Stimulated activated CD8-positive, alpha-beta memory T cell treated with anti-CD3 and anti-CD28 coated beads, Interleukin-15, amount 100 ng/mL, for 1 hour (primary cell): ENCODE results near the gene ITGB5.
"Not testable (repeated sequence)": the region's sequence is repeated elsewhere in the genome, so short reads cannot be mapped to it uniquely, and the experiment has no call there.

Experiments
- DNase-seq: peaks from one replicate; pipeline ENCODE4 v3.0.0-alpha.2; 2020; ENCODE audit warnings: low read depth

ITGB5 gene

GRCh38 chr3:124788254-124788745, 98.9 kb downstream of the ITGB5 start:
- DNase-seq, result no peak

- DNase-seq, result no peak
Observed at GRCh38 chr3:124787476-124788195, 99.5 kb downstream of the ITGB5 start.

- DNase-seq, result no peak
Observed at GRCh38 chr3:124786511-124787241, 100.5 kb downstream of the ITGB5 start.

GRCh38 chr3:124785973-124786372, 101.2 kb downstream of the ITGB5 start:
- DNase-seq, result no peak

GRCh38 chr3:124784686-124785382, 102.3 kb downstream of the ITGB5 start:
- no peak for DNase-seq

GRCh38 chr3:124783696-124784095, 103.5 kb downstream of the ITGB5 start:
- DNase-seq, result no peak

GRCh38 chr3:124782377-124782712, 104.8 kb downstream of the ITGB5 start:
- not testable (repeated sequence) for DNase-seq

- DNase-seq, result no peak
Observed at GRCh38 chr3:124781476-124782376, 105.4 kb downstream of the ITGB5 start.

- no peak for DNase-seq
Observed at GRCh38 chr3:124780761-124781475, 106.2 kb downstream of the ITGB5 start.

- DNase-seq, result no peak
Observed at GRCh38 chr3:124780356-124780755, 106.8 kb downstream of the ITGB5 start.

- no peak for DNase-seq
Observed at GRCh38 chr3:124779751-124780191, 107.4 kb downstream of the ITGB5 start.

GRCh38 chr3:124779116-124779515, 108.0 kb downstream of the ITGB5 start:
- no peak for DNase-seq

GRCh38 chr3:124777762-124778470, 109.2 kb downstream of the ITGB5 start:
- DNase-seq, result no peak

- no peak for DNase-seq
Observed at GRCh38 chr3:124776856-124777255, 110.3 kb downstream of the ITGB5 start.

- DNase-seq, result no peak
Observed at GRCh38 chr3:124775877-124776276, 111.3 kb downstream of the ITGB5 start.

- no peak for DNase-seq
Observed at GRCh38 chr3:124774841-124775402, 112.2 kb downstream of the ITGB5 start.

- no peak for DNase-seq
Observed at GRCh38 chr3:124774327-124774718, 112.8 kb downstream of the ITGB5 start.

- DNase-seq, result no peak
Observed at GRCh38 chr3:124773351-124774326, 113.5 kb downstream of the ITGB5 start.
